ENCODE measurements around the gene TOE1.

GRCh38 chr1:45329445-45329844, 10.5 kb upstream of the TOE1 start:
- TF ChIP-seq CTCF (IDR thresholded peaks at IDR 0.05) = no peak
- TF ChIP-seq POLR2AphosphoS5 (IDR thresholded peaks at IDR 0.05) = no peak
- TF ChIP-seq POLR2A (IDR thresholded peaks at IDR 0.05) = no peak
- no peak for TF ChIP-seq EP300 (IDR thresholded peaks at IDR 0.05)
